Liver (tissue), 9 donors: ENCODE data around the gene RTN4RL2. TPM values are rescaled to one million over a fixed set of nuclear protein-coding genes. Genes with fewer than 3 reads are reported as not detected.

Source experiments
- DNase-seq: peaks from one replicate; pipeline ENCODE4 v3.0.0-alpha.2; 2017; ENCODE audit warnings: low spot score
- H3K27ac ChIP-seq, 2 donors: one replicate each; pipeline ENCODE4 v1.7.0; 2013; ENCODE audit warnings: inconsistent platforms in 2 of 2, low read length in 2 of 2, control low read depth in 1 of 2, low read depth in 1 of 2, mild to moderate bottlenecking in 1 of 2
- H3K27me3 ChIP-seq, 4 donors: one replicate each; pipeline versions ENCODE4 v1.6.1 to v1.7.0; 2013; ENCODE audit warnings: low read length in 3 of 4, inconsistent platforms in 1 of 4, mild to moderate bottlenecking in 1 of 4, moderate library complexity in 1 of 4; ENCODE audit not compliant: control insufficient read depth in 4 of 4, insufficient read depth in 4 of 4
- H3K36me3 ChIP-seq, 4 donors: one replicate each; pipeline versions ENCODE4 v1.6.1 to v1.7.0; 2013; ENCODE audit warnings: low read length in 3 of 4, mild to moderate bottlenecking in 3 of 4, low read depth in 1 of 4, moderate library complexity in 1 of 4; ENCODE audit not compliant: control insufficient read depth in 4 of 4, insufficient read depth in 3 of 4
- H3K4me1 ChIP-seq, 4 donors: one replicate each; pipeline versions ENCODE4 v1.6.1 to v1.7.0; 2013; ENCODE audit warnings: low read length in 3 of 4, mild to moderate bottlenecking in 3 of 4, moderate library complexity in 1 of 4; ENCODE audit not compliant: control insufficient read depth in 4 of 4, insufficient read depth in 4 of 4
- H3K4me3 ChIP-seq, 3 donors: one replicate each; pipeline versions ENCODE4 v1.6.1 to v1.7.0; 2013; ENCODE audit warnings: low read length in 3 of 3, control low read depth in 1 of 3, low read depth in 1 of 3, mild to moderate bottlenecking in 1 of 3
- H3K9ac ChIP-seq, 2 donors: one replicate each; pipeline ENCODE4 v1.7.0; 2013; ENCODE audit warnings: low read length in 2 of 2, mild to moderate bottlenecking in 2 of 2, moderate library complexity in 2 of 2, control low read depth in 1 of 2, low read depth in 1 of 2
- H3K9me3 ChIP-seq, 4 donors: one replicate each; pipeline versions ENCODE4 v1.6.1 to v1.7.0; 2013; ENCODE audit warnings: low read length in 3 of 4; ENCODE audit not compliant: control insufficient read depth in 4 of 4
- ATF3 ChIP-seq: IDR thresholded peaks from 2 replicates; pipeline ENCODE4 v1.6.1; 2016; ENCODE audit warnings: antibody characterized with exemption
- CTCF ChIP-seq: fragments of 150-350 bp; IDR thresholded peaks from 2 replicates; pipeline ENCODE4 v1.5.1; 2017; ENCODE audit warnings: improper control_type of control experiment, low read depth, low read length; ENCODE audit not compliant: missing input control
- EGR1 ChIP-seq, 2 donors: IDR thresholded peaks; 2 replicates each; pipeline ENCODE4 v1.6.1; 2016 to 2018; ENCODE audit warnings: antibody characterized with exemption in 2 of 2, low read depth in 2 of 2
- FOXA2 ChIP-seq: IDR thresholded peaks from 2 replicates; pipeline ENCODE4 v1.6.1; 2016; ENCODE audit warnings: antibody characterized with exemption
- GABPA ChIP-seq, 2 donors: IDR thresholded peaks in 1 of 2; conservative IDR thresholded peaks in 1 of 2; 2 replicates each; pipeline ENCODE4 v1.6.1; 2016; ENCODE audit warnings: antibody characterized with exemption in 2 of 2, mild to moderate bottlenecking in 1 of 2, moderate library complexity in 1 of 2
- HNF4A ChIP-seq, 2 donors: conservative IDR thresholded peaks; 2 replicates each; pipeline ENCODE4 v1.6.1; 2016; ENCODE audit warnings: antibody characterized with exemption in 2 of 2, mild to moderate bottlenecking in 2 of 2
- HNF4G ChIP-seq: IDR thresholded peaks from 2 replicates; pipeline ENCODE4 v1.6.1; 2016; ENCODE audit warnings: antibody characterized with exemption
- JUND ChIP-seq, 2 donors: IDR thresholded peaks; 2 replicates each; pipeline ENCODE4 v1.6.1; 2016; ENCODE audit warnings: antibody characterized with exemption in 2 of 2
- MAX ChIP-seq: IDR thresholded peaks from 2 replicates; pipeline ENCODE4 v1.6.1; 2016; ENCODE audit warnings: antibody characterized with exemption
- NR2F2 ChIP-seq: IDR thresholded peaks from 2 replicates; pipeline ENCODE4 v1.6.1; 2016; ENCODE audit warnings: antibody characterized with exemption
- RAD21 ChIP-seq, 2 donors: IDR thresholded peaks; 2 replicates each; pipeline ENCODE4 v1.6.1; 2016; ENCODE audit warnings: antibody characterized with exemption in 2 of 2, mild to moderate bottlenecking in 2 of 2
- REST ChIP-seq: IDR thresholded peaks from 2 replicates; pipeline ENCODE4 v1.6.1; 2016; ENCODE audit warnings: antibody characterized with exemption, mild to moderate bottlenecking
- RXRA ChIP-seq, 2 donors: IDR thresholded peaks; 2 replicates each; pipeline ENCODE4 v1.6.1; 2017 to 2018; ENCODE audit warnings: antibody characterized with exemption in 2 of 2, mild to moderate bottlenecking in 1 of 2
- SP1 ChIP-seq: IDR thresholded peaks from 2 replicates; pipeline ENCODE4 v1.6.1; 2018; ENCODE audit warnings: antibody characterized with exemption, mild to moderate bottlenecking
- TAF1 ChIP-seq: conservative IDR thresholded peaks from 2 replicates; pipeline ENCODE4 v1.6.1; 2016; ENCODE audit warnings: antibody characterized with exemption, mild to moderate bottlenecking
- YY1 ChIP-seq: IDR thresholded peaks from 2 replicates; pipeline ENCODE4 v1.6.1; 2016; ENCODE audit warnings: antibody characterized with exemption, mild to moderate bottlenecking
- ZBTB33 ChIP-seq: IDR thresholded peaks from 2 replicates; pipeline ENCODE4 v1.6.1; 2016; ENCODE audit warnings: antibody characterized with exemption
- WGBS: extraction: QIAGEN DNeasy Blood & Tissue Kit; methylation state at CpG from one replicate; pipeline ENCODE4 v1.1.7; 2013; 5-methylcytosine and 5-hydroxymethylcytosine counted together
- polyA plus RNA-seq, 2 donors: library from polyadenylated mRNA; stranded (reverse) in 1 of 2; unstranded in 1 of 2; fragments of 200-250 nt in 1 of 2; fragments of >200 nt in 1 of 2; fragmentation: Nextera tagmentation in 1 of 2; extraction: Ambion mirVana in 1 of 2; gene quantifications; one replicate each; pipeline versions ENCODE4 v1.2.1 to v1.2.3, GENCODE V29; 2013 to 2015
- total RNA-seq, 2 donors: library from RNA; depleted of rRNA; stranded (reverse); fragments of >200 nt; gene quantifications; one replicate each; pipeline ENCODE4 v1.2.3, GENCODE V29; 2014
- donor health status: healthy.
- donor health status: healthy.
- donor health status: healthy.
- donor health status: healthy.
- donor health status: healthy.

Gene RTN4RL2
- total and polyA plus RNA-seq, 4 donors, result 0.75 to 18.1 (median 3.2) TPM

GRCh38 chr11:57474017-57474802, 13.9 kb downstream of the RTN4RL2 start (continued):
- TF ChIP-seq RAD21 (IDR thresholded peaks at IDR 0.05), result no peak
- no peak for TF ChIP-seq HNF4G
- no peak for TF ChIP-seq JUND (IDR thresholded peaks at IDR 0.05)

GRCh38 chr11:57474803-57475115, 14.4 kb downstream of the RTN4RL2 start:
- Histone ChIP-seq H3K4me1 (peaks cover 8 to 52% (median 31%) of the 10 kb centered on the region in 4 donors), H3K9ac (no peak overlapping the region), H3K27ac (no peak overlapping the region), H3K9me3 (no peaks in the 10 kb centered on the region), H3K27me3 (no peaks in the 10 kb centered on the region), H3K4me3 (no peak overlapping the region), H3K36me3 (no peaks in the 10 kb centered on the region)
- TF ChIP-seq MAX (no peak), REST (peak; percentile 44)
- WGBS, result 86% methylated on average over 5 of the region's 5 CpGs
- DNase-seq, result no peak

GRCh38 chr11:57475191-57475590, 14.9 kb downstream of the RTN4RL2 start:
- DNase-seq, result no peak
- Histone ChIP-seq H3K4me3 (no peak overlapping the region), H3K4me1 (peaks cover 8 to 55% (median 32%) of the 10 kb centered on the region in 4 donors), H3K36me3 (no peaks in the 10 kb centered on the region), H3K27me3 (no peaks in the 10 kb centered on the region), H3K27ac (no peak overlapping the region), H3K9ac (no peak overlapping the region), H3K9me3 (no peaks in the 10 kb centered on the region)
- TF ChIP-seq MAX (no peak), RXRA (IDR thresholded peaks at IDR 0.05) (no peak), RAD21 (IDR thresholded peaks at IDR 0.05) (no peak), EGR1 (IDR thresholded peaks at IDR 0.05; ENCODE audit: low read depth in 2 of 2) (no peak), ZBTB33 (no peak), HNF4A (conservative IDR thresholded peaks at IDR 0.05) (no peak), ATF3 (no peak), TAF1 (no peak), HNF4G (no peak), GABPA (IDR thresholded peaks at IDR 0.05 in 1 of 2, conservative IDR thresholded peaks at IDR 0.05 in 1 of 2) (no peak), SP1 (no peak), NR2F2 (no peak), REST (no peak), YY1 (no peak), JUND (IDR thresholded peaks at IDR 0.05) (no peak), FOXA2 (no peak), CTCF (no peak)
- WGBS, result 67% methylated on average over 1 of the region's 1 CpG
